Esophagus squamous epithelium (tissue), 4 donors: ENCODE data around the gene STK40.

Experiments used
- CTCF ChIP-seq, 6 experiments: fragments of 450-650 bp in 4 of 6; fragments of 200-600 bp in 2 of 6; sonication (generic) in 2 of 6; IDR thresholded peaks; one replicate each; pipeline ENCODE4 v1.5.1; 2016 to 2019; ENCODE audit warnings: antibody characterized with exemption in 6 of 6, mild to moderate bottlenecking in 4 of 6, moderate library complexity in 4 of 6
- POLR2A ChIP-seq, 4 donors: fragments of 450-650 bp; IDR thresholded peaks; one replicate each; pipeline ENCODE4 v1.6.1; 2017; ENCODE audit warnings: antibody characterized with exemption in 4 of 4, mild to moderate bottlenecking in 4 of 4, moderate library complexity in 3 of 4

GRCh38 chr1:36303244-36303643, 82.5 kb downstream of the STK40 start:
- no peak for TF ChIP-seq CTCF (IDR thresholded peaks at IDR 0.05)
- TF ChIP-seq POLR2A (IDR thresholded peaks at IDR 0.05) = no peak
